Measurements from ENCODE around the gene ABI3. TPM values are rescaled to one million over a fixed set of nuclear protein-coding genes. Genes with fewer than 3 reads are reported as not detected.

ABI3 gene
- total RNA-seq, 4 donors from 2014 or later: 1.1 to 6.6 (median 5.0) TPM

GRCh38 chr17:49213399-49213798 is 2.9 kb downstream of the ABI3 start:
- Histone ChIP-seq H3K36me3 (no peaks in the 10 kb centered on the region), H3K9me3 (no peaks in the 10 kb centered on the region), H3K4me1 (peaks cover 0 to 50% (median 11%) of the 10 kb centered on the region in 3 donors), H3K4me3 (no peak overlapping the region), H3K27me3 (peaks cover 41% of the 10 kb centered on the region), H3K27ac (peak overlapping the region in 1 of 4 donors; percentile 2)
- WGBS, 2 donors (ENCODE audit: low coverage in 1 of 2): 20 to 40% methylated on average over 1 of the region's 5 CpGs
- no peak for ATAC-seq
- TF ChIP-seq CTCF (IDR thresholded peaks at IDR 0.05): no peak
- TF ChIP-seq POLR2AphosphoS5 (IDR thresholded peaks at IDR 0.05): no peak
- no peak for TF ChIP-seq POLR2A (IDR thresholded peaks at IDR 0.05)
- no peak for TF ChIP-seq EP300 (IDR thresholded peaks at IDR 0.05)

- Histone ChIP-seq H3K4me1 (peaks cover 0 to 48% (median 11%) of the 10 kb centered on the region in 3 donors), H3K4me3 (no peak overlapping the region), H3K27ac (peak overlapping the region in 1 of 4 donors; percentile 2), H3K27me3 (peaks cover 40% of the 10 kb centered on the region), H3K9me3 (no peaks in the 10 kb centered on the region), H3K36me3 (no peaks in the 10 kb centered on the region)
- no peak for TF ChIP-seq CTCF (IDR thresholded peaks at IDR 0.05)
- TF ChIP-seq EP300 (IDR thresholded peaks at IDR 0.05): no peak
- no peak for TF ChIP-seq POLR2AphosphoS5 (IDR thresholded peaks at IDR 0.05)
- no peak for TF ChIP-seq POLR2A (IDR thresholded peaks at IDR 0.05)
- 86% methylated on average over 2 of the region's 2 CpGs; no CpG with 5 or more reads in 1 of the 2 donors for WGBS, 2 donors (ENCODE audit: low coverage in 1 of 2)
- ATAC-seq: no peak
These were observed 3.3 kb downstream of the ABI3 start for GRCh38 chr17:49213847-49214246.

- Histone ChIP-seq H3K4me1 (peaks cover 0 to 38% (median 7%) of the 10 kb centered on the region in 3 donors), H3K27me3 (peaks cover 40% of the 10 kb centered on the region), H3K9me3 (no peaks in the 10 kb centered on the region), H3K27ac (peak overlapping the region in 1 of 4 donors; percentile 42), H3K36me3 (no peaks in the 10 kb centered on the region), H3K4me3 (no peak overlapping the region)
- 50 to 76% methylated on average over 6 to 12 of the region's 12 CpGs for WGBS, 2 donors (ENCODE audit: low coverage in 1 of 2)
- no peak for ATAC-seq
- TF ChIP-seq CTCF (IDR thresholded peaks at IDR 0.05) (no peak), POLR2A (IDR thresholded peaks at IDR 0.05) (no peak), POLR2AphosphoS5 (IDR thresholded peaks at IDR 0.05) (no peak), EP300 (IDR thresholded peaks at IDR 0.05) (no peak)
These were observed 4.3 kb downstream of the ABI3 start for GRCh38 chr17:49214676-49215360.

GRCh38 chr17:49216482-49216881 is 6.0 kb downstream of the ABI3 start:
- H3K27ac ChIP-seq: peak overlapping the region in 2 of 4 donors; percentile 26 to 31
- 50 to 81% methylated on average over 1 to 8 of the region's 13 CpGs for WGBS, 2 donors (ENCODE audit: low coverage in 1 of 2)
- ATAC-seq: no peak
- H3K4me1 ChIP-seq: peaks cover 0 to 33% (median 7%) of the 10 kb centered on the region in 3 donors
- no peak overlapping the region for H3K4me3 ChIP-seq
- no peaks in the 10 kb centered on the region for H3K9me3 ChIP-seq
- H3K36me3 ChIP-seq: no peaks in the 10 kb centered on the region
- H3K27me3 ChIP-seq: peaks cover 44% of the 10 kb centered on the region
- no peak for TF ChIP-seq EP300 (IDR thresholded peaks at IDR 0.05)
- no peak for TF ChIP-seq POLR2A (IDR thresholded peaks at IDR 0.05)
- TF ChIP-seq CTCF (IDR thresholded peaks at IDR 0.05): no peak
- TF ChIP-seq POLR2AphosphoS5 (IDR thresholded peaks at IDR 0.05): no peak

Data from gastroesophageal sphincter (tissue), 4 donors.